HepG2 (cell line): ENCODE data around the gene KCNB1. TPM values are rescaled to one million over a fixed set of nuclear protein-coding genes. Genes with fewer than 3 reads are reported as not detected.

ENCODE experiments used
- ATAC-seq: fragments of 200-7000 bp; cut with Tn5 transposase; 3 replicates; pipeline ENCODE4 v1.9.1; 2020; ENCODE audit warnings: mild to moderate bottlenecking, moderate library complexity
- BruUV-seq: library from RNA; stranded (reverse); fragments of 400-500 nt; replicated peaks from 2 replicates; lab custom pipeline; 2021; lab: Mats Ljungman, UMichigan
- CTCF ChIA-PET: fragments of 300-600 bp; formaldehyde crosslinking; extraction: SDS; loops from one replicate; lab custom pipeline; 2021; ENCODE audit warnings: low total read pairs, inconsistent platforms, low intra/inter-chr PET ratio; lab: Yijun Ruan, JAX
- POLR2A ChIA-PET: fragments of 350-600 bp; sonication (Branson Sonifier 250); formaldehyde crosslinking; loops from one replicate; lab custom pipeline; 2020; ENCODE audit warnings: antibody characterized with exemption, inconsistent platforms; lab: Yijun Ruan, JAX
- DNase-seq: peaks from one replicate; pipeline ENCODE4 v3.0.0-alpha.2; 2015; ENCODE audit warnings: low spot score
- FAIRE-seq: peaks from 3 replicates; lab custom pipeline; 2011; peaks lifted over from hg19 to GRCh38; lab: Jason Lieb, UNC
- H2AFZ ChIP-seq: one replicate; pipeline ENCODE4 v1.6.1; 2011; ENCODE audit warnings: low read length, inconsistent platforms
- H3K27ac ChIP-seq: fragments of 300-600 bp; 3 replicates; pipeline ENCODE4 v1.8.0; 2011; ENCODE audit warnings: mixed run types, mild to moderate bottlenecking, mixed read lengths, low read length, inconsistent platforms; ENCODE audit not compliant: insufficient read depth; ENCODE audit errors: extremely low read length
- H3K27me3 ChIP-seq, 2 experiments: fragments of 200-600 bp in 1 of 2; 2 replicates in 1 of 2; 3 replicates in 1 of 2; pipeline versions ENCODE4 v1.6.0 to v1.8.0; 2011; ENCODE audit warnings: low read length in 2 of 2, mild to moderate bottlenecking in 2 of 2, moderate library complexity in 2 of 2, inconsistent platforms in 1 of 2; ENCODE audit not compliant: insufficient read depth in 2 of 2, control insufficient read depth in 1 of 2
- H3K36me3 ChIP-seq, 2 experiments: fragments of 200-600 bp in 1 of 2; replicated peaks in 1 of 2; 2 replicates in 1 of 2; 3 replicates in 1 of 2; pipeline versions ENCODE4 v1.5.1 to v1.8.0; 2011; ENCODE audit warnings: low read length in 2 of 2, inconsistent platforms in 1 of 2; ENCODE audit not compliant: insufficient read depth in 2 of 2, control insufficient read depth in 1 of 2
- H3K4me1 ChIP-seq: 2 replicates; pipeline ENCODE4 v1.5.1; 2012; ENCODE audit warnings: low read length, inconsistent platforms; ENCODE audit not compliant: insufficient read depth
- H3K4me2 ChIP-seq: 2 replicates; pipeline ENCODE4 v1.6.0; 2011; ENCODE audit warnings: low read depth, low read length, inconsistent platforms
- H3K4me3 ChIP-seq, 3 experiments: fragments of 200-600 bp in 1 of 3; sonication (generic), shearing (Covaris generic) in 1 of 3; replicated peaks in 1 of 3; 2 replicates each; pipeline ENCODE4 v1.5.1; 2011 to 2016; ENCODE audit warnings: low read length in 3 of 3, inconsistent platforms in 2 of 3, low read depth in 2 of 3, mild to moderate bottlenecking in 2 of 3, control low read depth in 1 of 3, mixed read lengths in 1 of 3; ENCODE audit not compliant: insufficient read depth in 1 of 3
- H3K79me2 ChIP-seq: one replicate; pipeline ENCODE4 v1.6.1; 2011; ENCODE audit warnings: low read length, inconsistent platforms; ENCODE audit not compliant: insufficient read depth
- H3K9ac ChIP-seq: 2 replicates; pipeline ENCODE4 v1.6.0; 2011; ENCODE audit warnings: mild to moderate bottlenecking, low read depth, low read length, inconsistent platforms; ENCODE audit not compliant: insufficient read depth
- H3K9me3 ChIP-seq: 2 replicates; pipeline ENCODE4 v1.5.1; 2012; ENCODE audit warnings: mild to moderate bottlenecking, low read length
- H4K20me1 ChIP-seq: 2 replicates; pipeline ENCODE4 v1.6.0; 2011; ENCODE audit warnings: inconsistent platforms, mild to moderate bottlenecking, low read length, moderate library complexity; ENCODE audit not compliant: insufficient read depth
- ATF2 ChIP-seq: sonication (generic); formaldehyde crosslinking; IDR thresholded peaks from 2 replicates; pipeline ENCODE4 v1.4.0; 2020; ENCODE audit warnings: missing genetic modification reagents
- CCAR2 ChIP-seq: fragments of 200-400 bp; formaldehyde crosslinking; optimal IDR thresholded peaks from 2 replicates; pipeline ENCODE3; 2018; ENCODE audit warnings: low read depth, mild to moderate bottlenecking, low read length, moderate library complexity
- CENPX ChIP-seq: sonication (generic); formaldehyde crosslinking; IDR thresholded peaks from 2 replicates; pipeline ENCODE4 v1.9.0; 2021; ENCODE audit warnings: mild to moderate bottlenecking, missing genetic modification reagents, moderate library complexity
- HNRNPLL ChIP-seq: fragments of 200-400 bp; formaldehyde crosslinking; IDR thresholded peaks from 2 replicates; pipeline ENCODE4 v1.6.1; 2017; ENCODE audit warnings: mild to moderate bottlenecking, low read depth, low read length; ENCODE audit not compliant: poor library complexity, severe bottlenecking
- KDM1A ChIP-seq: IDR thresholded peaks from 2 replicates; pipeline ENCODE4 v1.6.1; 2016; ENCODE audit warnings: missing compliant biosample characterization
- KDM5A ChIP-seq: fragments of 200-600 bp; sonication (generic); IDR thresholded peaks from 2 replicates; pipeline ENCODE4 v1.7.0; 2018; ENCODE audit warnings: antibody characterized with exemption, mild to moderate bottlenecking, low read length, borderline replicate concordance
- KLF9 ChIP-seq: IDR thresholded peaks from 2 replicates; pipeline ENCODE4 v1.6.1; 2016; ENCODE audit warnings: low read depth
- MAFG ChIP-seq: sonication (generic); formaldehyde crosslinking; IDR thresholded peaks from 2 replicates; pipeline ENCODE4 v1.5.1; 2020; ENCODE audit warnings: mild to moderate bottlenecking, missing genetic modification reagents
- PHF20 ChIP-seq: sonication (generic); formaldehyde crosslinking; IDR thresholded peaks from 2 replicates; pipeline ENCODE4 v1.5.0; 2020; ENCODE audit warnings: mild to moderate bottlenecking, missing genetic modification reagents
- SMARCC2 ChIP-seq: fragments of 450-650 bp; IDR thresholded peaks from 2 replicates; pipeline ENCODE4 v1.6.1; 2017; ENCODE audit warnings: antibody characterized with exemption, mild to moderate bottlenecking
- SOX6 ChIP-seq, 2 experiments: fragments of 450-650 bp in 1 of 2; sonication (generic) in 1 of 2; formaldehyde crosslinking in 1 of 2; IDR thresholded peaks; 2 replicates each; pipeline versions ENCODE4 v1.4.0 to v1.6.1; 2017 to 2020; ENCODE audit warnings: antibody characterized with exemption in 1 of 2, mild to moderate bottlenecking in 1 of 2, missing genetic modification reagents in 1 of 2
- TCF7L2 ChIP-seq: IDR thresholded peaks from 2 replicates; pipeline ENCODE4 v1.6.1; 2011; ENCODE audit warnings: mild to moderate bottlenecking, low read depth, low read length, moderate library complexity
- ZNF101 ChIP-seq: sonication (generic); formaldehyde crosslinking; IDR thresholded peaks from 2 replicates; pipeline ENCODE4 v1.4.0; 2020; ENCODE audit warnings: mild to moderate bottlenecking, low read depth, missing genetic modification reagents, borderline replicate concordance
- ZNF205 ChIP-seq: IDR thresholded peaks from 2 replicates; pipeline ENCODE4 v1.6.1; 2018; ENCODE audit warnings: missing biosample characterization, missing genetic modification reagents
- ZNF3 ChIP-seq: IDR thresholded peaks from 2 replicates; pipeline ENCODE4 v1.7.0; 2017; ENCODE audit warnings: inconsistent platforms
- ZNF564 ChIP-seq: sonication (generic); formaldehyde crosslinking; IDR thresholded peaks from 2 replicates; pipeline ENCODE4 v1.8.1; 2023; ENCODE audit warnings: mild to moderate bottlenecking, missing genetic modification reagents
- ZNF841 ChIP-seq: sonication (generic); formaldehyde crosslinking; IDR thresholded peaks from 2 replicates; pipeline ENCODE4 v1.8.1; 2023; ENCODE audit warnings: missing genetic modification reagents, borderline replicate concordance
- ZNF883 ChIP-seq: sonication (generic); formaldehyde crosslinking; IDR thresholded peaks from 2 replicates; pipeline ENCODE4 v1.5.1; 2020; ENCODE audit warnings: mild to moderate bottlenecking, missing genetic modification reagents; ENCODE audit errors: not compliant biosample characterization
- WGBS: methylation state at CpG from one replicate; pipeline ENCODE4 v1.1.6; 2017; ENCODE audit warnings: low lambda C conversion rate; 5-methylcytosine and 5-hydroxymethylcytosine counted together
- in situ Hi-C: cut with HindIII; loops from 2 replicates; pipeline ENCODE4 v1.10.0; 2017; ENCODE audit warnings: low pct_unique_long_range_greater_than_20kb; ENCODE audit not compliant: extremely low pct_ligation_motif_present
- intact Hi-C: fragments of 100-400 bp; cut with micrococcal nuclease; formaldehyde crosslinking; loops from one replicate; pipeline ENCODE4 v1.10.0; 2022; ENCODE audit not compliant: unreplicated experiment
- polyA plus RNA-seq, 8 experiments: library from polyadenylated mRNA; depleted of rRNA in 3 of 8; stranded (reverse) in 7 of 8; unstranded in 1 of 8; fragments of >200 nt; fragmentation: Illumina TruSeq in 4 of 8; extraction: Trizol in 4 of 8; gene quantifications; 2 replicates each; pipeline versions ENCODE4 v1.2.1 to v1.2.3, GENCODE V29; 2011 to 2016; ENCODE audit warnings: low read depth in 4 of 8, missing spikeins in 1 of 8, mixed read lengths in 1 of 8; ENCODE audit not compliant: insufficient read depth in 1 of 8
- total RNA-seq, 5 experiments: library from RNA; depleted of rRNA; stranded (reverse); fragments of >200 nt; fragmentation: Illumina TruSeq; extraction: Trizol; gene quantifications; 2 replicates each; pipeline ENCODE4 v1.2.3, GENCODE V29; 2016; ENCODE audit warnings: low read depth in 1 of 5
- TF ChIP-seq, protein P1 (sequence below): sonication (generic); formaldehyde crosslinking; IDR thresholded peaks from 2 replicates; pipeline ENCODE4 v1.4.0; 2020; ENCODE audit warnings: missing genetic modification reagents, borderline replicate concordance
- TF ChIP-seq, protein P2 (sequence below): sonication (generic); formaldehyde crosslinking; IDR thresholded peaks from 2 replicates; pipeline ENCODE4 v1.4.0; 2020; ENCODE audit warnings: low read depth, mild to moderate bottlenecking, missing genetic modification reagents

The KCNB1 gene
- total and polyA plus RNA-seq, 2 of the 13 experiments (the other 11 are each of a cell fraction or from before 2014, with no cell fraction given) = 0.02 TPM; not detected in 1

GRCh38 chr20:49446080-49446479 lies 36.4 kb downstream of the KCNB1 start:
- 2% methylated on average over 3 of the region's 3 CpGs for WGBS
- Histone ChIP-seq H3K79me2 (no peaks in the 10 kb centered on the region), H3K4me2 (no peak overlapping the region), H2AFZ (no peak overlapping the region), H3K36me3 (no peaks in the 10 kb centered on the region), H3K9me3 (no peaks in the 10 kb centered on the region), H3K4me1 (peaks cover 13% of the 10 kb centered on the region), H3K27ac (no peak overlapping the region), H3K27me3 (no peaks in the 10 kb centered on the region; a peak in 1 of 5 replicates), H4K20me1 (no peaks in the 10 kb centered on the region), H3K4me3 (no peak overlapping the region), H3K9ac (no peak overlapping the region)
- TF ChIP-seq MAFG (CRISPR knock-in tag) (no peak), HNRNPLL (no peak), ATF2 (CRISPR knock-in tag) (no peak), ZNF101 (no peak), CENPX (CRISPR knock-in tag) (no peak), KDM1A (CRISPR knock-in tag) (no peak), TCF7L2 (no peak), ZNF841 (CRISPR knock-in tag) (no peak), SOX6 (IDR thresholded peaks at IDR 0.05) (no peak), SOX6 (CRISPR knock-in tag; IDR thresholded peaks at IDR 0.05) (no peak), ZNF205 (CRISPR knock-in tag) (no peak), SMARCC2 (no peak), KLF9 (CRISPR knock-in tag) (no peak), CCAR2 (no peak), ZNF3 (CRISPR knock-in tag) (no peak), ZNF883 (no peak), ZNF564 (CRISPR knock-in tag) (no peak), PHF20 (CRISPR knock-in tag) (no peak), KDM5A (no peak)
- TF ChIP-seq, protein P1, sequence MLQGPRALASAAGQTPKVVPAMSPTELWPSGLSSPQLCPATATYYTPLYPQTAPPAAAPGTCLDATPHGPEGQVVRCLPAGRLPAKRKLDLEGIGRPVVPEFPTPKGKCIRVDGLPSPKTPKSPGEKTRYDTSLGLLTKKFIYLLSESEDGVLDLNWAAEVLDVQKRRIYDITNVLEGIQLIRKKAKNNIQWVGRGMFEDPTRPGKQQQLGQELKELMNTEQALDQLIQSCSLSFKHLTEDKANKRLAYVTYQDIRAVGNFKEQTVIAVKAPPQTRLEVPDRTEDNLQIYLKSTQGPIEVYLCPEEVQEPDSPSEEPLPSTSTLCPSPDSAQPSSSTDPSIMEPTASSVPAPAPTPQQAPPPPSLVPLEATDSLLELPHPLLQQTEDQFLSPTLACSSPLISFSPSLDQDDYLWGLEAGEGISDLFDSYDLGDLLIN = no peak
- TF ChIP-seq, protein P2, sequence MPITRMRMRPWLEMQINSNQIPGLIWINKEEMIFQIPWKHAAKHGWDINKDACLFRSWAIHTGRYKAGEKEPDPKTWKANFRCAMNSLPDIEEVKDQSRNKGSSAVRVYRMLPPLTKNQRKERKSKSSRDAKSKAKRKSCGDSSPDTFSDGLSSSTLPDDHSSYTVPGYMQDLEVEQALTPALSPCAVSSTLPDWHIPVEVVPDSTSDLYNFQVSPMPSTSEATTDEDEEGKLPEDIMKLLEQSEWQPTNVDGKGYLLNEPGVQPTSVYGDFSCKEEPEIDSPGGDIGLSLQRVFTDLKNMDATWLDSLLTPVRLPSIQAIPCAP = no peak
- no peak for FAIRE-seq
- BruUV-seq = no TSS peak
- in situ Hi-C loops = no loop called here
- DNase-seq = no peak
- intact Hi-C loops = no loop called here
- ChIA-PET CTCF (no interaction called here), POLR2A (no interaction called here)
- no peak for ATAC-seq
